ENCODE data around the gene TNS3. TPM values are rescaled to one million over a fixed set of nuclear protein-coding genes. Genes with fewer than 3 reads are reported as not detected.

TNS3 gene
- total and polyA plus RNA-seq, 9 of the 15 experiments (the other 6 are each of a cell fraction or from before 2014, with no cell fraction given): 0.20 TPM; not detected in 8

- no TSS peak for BruUV-seq (replicated peaks)
- Histone ChIP-seq H3K9me3 (replicated peaks; ENCODE audit: control insufficient read depth, insufficient read depth, low read depth, low read length) (no peaks in the 10 kb centered on the region), H3K4me3 (no peak overlapping the region), H3K9me1 (ENCODE audit: control insufficient read depth, insufficient read depth, low read length) (no peaks in the 10 kb centered on the region), H3K36me3 (ENCODE audit: control insufficient read depth, insufficient read depth, low read length) (no peaks in the 10 kb centered on the region), H3K79me2 (ENCODE audit: control insufficient read depth, insufficient read depth, low read length) (no peaks in the 10 kb centered on the region), H4K20me1 (replicated peaks; ENCODE audit: control insufficient read depth, insufficient read depth, low read length) (0 out of 2 replicates have a peak, but pooled peaks cover 6% of the 10 kb centered on the region), H3K27me3 (ENCODE audit: control insufficient read depth in 2 of 2, insufficient read depth in 2 of 2, low read length in 2 of 2) (peaks cover 7 to 27% of the 10 kb centered on the region in 2 experiments; a peak in 4 of 5 replicates), H3K4me2 (ENCODE audit: insufficient read depth, low read length) (no peak overlapping the region), H3K4me1 (replicated peaks in 1 of 2; ENCODE audit: control insufficient read depth in 2 of 2, insufficient read depth in 2 of 2, low read length in 2 of 2) (no peaks in the 10 kb centered on the region), H3K27ac (ENCODE audit: extremely low read depth, low read depth, low read length) (no peak overlapping the region), H3K9ac (ENCODE audit: insufficient read depth in 1 of 2, low read depth in 2 of 2, low read length in 2 of 2) (no peak overlapping the region), H2AFZ (ENCODE audit: low read depth, low read length) (no peak overlapping the region)
- ATAC-seq: no peak
- intact Hi-C loops (cut with micrococcal nuclease) (no loop called here), in situ Hi-C loops (cut with MboI) (no loop called here)
- no peak for DNase-seq (ENCODE audit: extremely low read depth in 1 of 4, low spot score in 3 of 4)
- 0% methylated on average over 4 of the region's 4 CpGs for WGBS (ENCODE audit: insufficient coverage, low coverage, missing lambda C conversion rate)
- ChIA-PET POLR2A (no interaction called here), CTCF (ENCODE audit: low intra/inter-chr PET ratio) (no interaction called here)
- FAIRE-seq: no peak
- TF ChIP-seq HMG20B (CRISPR knock-in tag; IDR thresholded peaks at IDR 0.05) (no peak), HES1 (IDR thresholded peaks at IDR 0.05; ENCODE audit: low read depth) (no peak), SPI1 (IDR thresholded peaks at IDR 0.05; ENCODE audit: borderline replicate concordance, low read depth, low read length) (no peak), ZBTB12 (CRISPR knock-in tag; IDR thresholded peaks at IDR 0.05) (no peak), CSDE1 (IDR thresholded peaks at IDR 0.05) (no peak), NKRF (IDR thresholded peaks at IDR 0.05; ENCODE audit: borderline replicate concordance) (no peak), RREB1 (CRISPR knock-in tag; IDR thresholded peaks at IDR 0.05) (no peak), BRCA1 (IDR thresholded peaks at IDR 0.05) (no peak), BRCA1 (CRISPR knock-in tag; IDR thresholded peaks at IDR 0.05) (no peak), NFRKB (IDR thresholded peaks at IDR 0.05; ENCODE audit: low read depth) (no peak), ZNF551 (CRISPR knock-in tag; IDR thresholded peaks at IDR 0.05) (no peak), PTTG1 (tag; IDR thresholded peaks at IDR 0.05; ENCODE audit: low read depth) (no peak), SRF (CRISPR knock-in tag; IDR thresholded peaks at IDR 0.05) (no peak), ZNF134 (CRISPR knock-in tag; conservative IDR thresholded peaks at IDR 0.05) (no peak), FOXA1 (IDR thresholded peaks at IDR 0.05; ENCODE audit: borderline replicate concordance) (no peak), LCOR (CRISPR knock-in tag; IDR thresholded peaks at IDR 0.05) (no peak)
These were observed 115.1 kb downstream of the TNS3 start for GRCh38 chr7:47466832-47467231.
